Stimulated activated CD4-positive, alpha-beta T cell treated with anti-CD3 and anti-CD28 coated beads, TNF-alpha, amount 100 ng/mL, for 4 hours (primary cell): ENCODE results near the gene WNT9A.

Experiments
- DNase-seq, 3 experiments: peaks; one replicate each; pipeline ENCODE4 v3.0.0-alpha.2; 2020; ENCODE audit warnings: low read depth in 3 of 3

WNT9A gene

GRCh38 chr1:227924168-227924832, 23.4 kb downstream of the WNT9A start:
- no peak for DNase-seq

GRCh38 chr1:227923353-227924167, 24.2 kb downstream of the WNT9A start:
- DNase-seq: no peak

DNA sequence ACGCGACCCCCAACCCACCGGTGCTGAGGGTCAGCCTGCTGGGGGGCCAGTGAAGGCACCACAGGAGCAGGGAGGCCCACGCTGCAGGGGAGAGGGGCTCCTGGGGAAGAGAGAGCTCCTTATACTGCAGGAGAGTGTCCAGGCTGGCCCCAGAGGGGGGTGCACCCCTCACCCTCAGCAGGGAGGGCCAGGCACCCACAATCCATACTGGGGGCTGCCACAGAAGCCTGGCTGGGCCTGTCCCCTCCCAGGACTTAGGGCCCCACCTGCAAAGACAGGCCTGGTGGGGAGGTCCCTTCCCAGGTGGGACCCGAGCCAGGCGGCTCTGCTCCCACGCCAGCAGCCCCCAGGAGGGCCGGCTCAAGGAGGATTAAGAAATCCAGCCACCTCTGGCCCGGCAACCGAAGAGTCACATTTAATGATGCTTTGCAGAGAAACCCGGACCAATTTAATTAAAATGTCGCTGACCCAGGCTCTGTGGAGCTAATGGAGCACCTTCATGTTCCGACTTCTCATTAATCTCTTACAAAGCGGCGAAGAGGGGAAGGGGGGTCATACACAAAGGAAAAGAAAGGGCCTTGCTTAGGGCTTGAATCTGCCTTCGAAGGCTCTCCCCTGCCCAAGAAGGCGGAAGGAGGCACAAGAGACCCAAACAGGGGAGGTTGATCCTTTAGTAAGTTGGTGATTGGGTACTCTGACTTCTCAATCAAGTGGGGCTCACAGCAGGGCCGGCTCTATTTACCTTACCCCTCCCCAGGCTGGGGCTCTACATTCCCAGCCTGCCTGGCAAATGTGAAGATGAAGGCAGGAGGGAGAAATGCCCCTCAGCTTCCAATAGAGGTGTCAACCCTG, 25.0 kb downstream of the WNT9A start:
- no peak for DNase-seq

GRCh38 chr1:227921461-227922185, 26.1 kb downstream of the WNT9A start:
- no peak for DNase-seq

GRCh38 chr1:227920896-227921295, 26.8 kb downstream of the WNT9A start:
- DNase-seq: no peak

DNA sequence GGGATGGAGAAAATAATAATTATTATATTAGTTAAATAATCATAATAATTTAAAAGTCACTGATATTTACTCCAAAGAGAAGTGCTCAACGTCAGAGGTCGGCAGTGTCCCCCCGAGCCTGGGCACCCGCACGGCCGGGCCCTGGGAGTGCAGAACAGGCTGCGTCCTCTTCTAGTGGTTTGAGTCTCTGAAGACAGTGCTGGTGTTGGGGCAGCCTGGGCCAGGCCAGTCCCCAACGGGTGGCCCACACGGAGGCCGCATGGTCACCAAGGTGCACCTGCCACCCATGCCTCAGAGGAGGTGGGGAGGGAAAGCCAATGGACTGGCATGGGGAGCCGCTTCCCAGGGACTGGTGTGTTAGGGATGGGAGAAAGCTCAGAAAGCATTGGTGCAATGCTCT, 27.3 kb downstream of the WNT9A start:
- no peak for DNase-seq

GRCh38 chr1:227919906-227920305, 27.8 kb downstream of the WNT9A start:
- DNase-seq: no peak

- no peak for DNase-seq
Observed at GRCh38 chr1:227918736-227919135, 29.0 kb downstream of the WNT9A start.

- no peak for DNase-seq
Observed at GRCh38 chr1:227918083-227918700, 29.5 kb downstream of the WNT9A start.

GRCh38 chr1:227917081-227917950, 30.4 kb downstream of the WNT9A start:
- DNase-seq: no peak

GRCh38 chr1:227916655-227917054, 31.1 kb downstream of the WNT9A start:
- DNase-seq: no peak

DNA sequence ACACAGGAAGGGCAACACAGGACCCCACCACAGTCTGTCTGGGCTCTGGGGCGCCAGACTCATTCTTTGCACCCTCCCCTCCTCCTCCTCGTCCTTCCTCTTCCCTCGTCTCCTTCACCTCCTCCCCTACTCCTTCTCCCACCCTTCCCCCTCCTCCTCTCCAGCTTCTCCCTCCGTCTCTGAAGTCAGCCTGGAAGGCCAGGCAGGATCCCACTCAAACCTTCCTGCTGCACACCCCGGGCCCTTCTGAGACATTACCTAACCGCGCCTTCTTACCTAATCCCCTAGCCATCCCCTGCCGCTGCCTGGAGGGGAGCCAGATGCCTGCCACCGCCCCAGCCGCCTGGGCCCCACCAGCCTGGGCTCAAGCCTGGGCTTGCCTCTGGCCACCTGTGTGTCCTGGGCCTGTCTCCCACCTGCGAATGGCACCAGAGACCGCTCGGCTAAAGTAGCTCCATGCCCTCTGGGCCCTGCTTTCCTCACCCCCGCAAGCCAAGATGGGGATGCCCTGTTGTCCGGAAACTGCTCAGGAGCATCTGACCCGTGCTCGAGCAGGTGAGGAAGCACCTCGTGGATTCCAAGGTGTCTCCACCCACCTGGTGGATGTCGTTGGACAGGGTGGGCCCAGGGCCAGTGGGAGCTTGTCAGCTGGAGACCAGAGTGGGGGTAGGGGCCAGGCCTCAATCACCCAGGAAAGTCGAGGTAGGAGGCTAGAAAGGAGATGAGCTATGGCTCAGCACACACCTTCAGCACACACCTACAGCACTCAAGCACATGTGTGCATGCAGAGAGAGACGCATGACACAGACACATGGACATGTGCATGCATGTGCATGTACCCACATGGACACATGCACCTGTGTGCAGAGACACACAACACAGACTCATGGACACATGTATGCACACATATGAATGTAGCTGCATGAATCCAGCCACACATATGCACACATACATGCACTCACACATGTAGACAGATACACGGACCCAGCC, 31.9 kb downstream of the WNT9A start:
- DNase-seq: no peak

DNA sequence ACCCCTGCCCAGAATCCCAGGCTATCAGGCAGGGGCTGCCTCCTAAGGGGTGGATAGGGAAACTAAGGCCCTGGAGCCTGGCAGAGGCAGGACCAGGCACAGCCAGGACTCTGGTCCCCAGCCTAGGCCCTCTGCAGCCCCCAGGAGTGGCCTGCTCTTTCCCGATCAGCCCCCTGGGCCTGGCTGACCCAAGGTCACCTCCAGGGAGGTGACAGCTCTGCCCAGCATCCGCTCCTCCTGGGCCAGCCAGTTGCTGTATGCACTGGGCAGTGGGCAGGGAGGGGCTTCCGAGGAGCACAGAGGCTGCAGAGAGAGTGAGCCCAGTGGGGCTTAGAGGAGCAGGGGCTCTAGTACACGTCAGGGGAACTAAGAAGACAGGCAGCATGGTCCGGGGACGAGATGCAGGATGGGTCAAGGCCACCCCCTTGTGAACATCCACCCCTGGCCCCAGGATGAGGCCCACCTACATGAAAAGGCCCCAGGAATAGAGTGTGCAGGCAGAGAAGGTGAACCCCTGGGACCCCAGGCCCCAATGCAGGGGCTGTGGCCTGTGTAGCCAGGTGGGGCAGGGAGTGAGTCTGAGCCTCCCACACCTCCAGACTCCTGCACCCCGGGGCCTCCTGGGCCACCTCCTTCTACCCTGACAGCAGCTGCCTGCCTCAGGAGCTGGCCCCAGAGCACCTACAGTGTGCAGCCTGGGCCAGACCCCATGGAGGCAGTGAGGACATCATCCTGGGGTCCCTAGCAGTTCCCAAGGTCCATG, 32.8 kb downstream of the WNT9A start:
- no peak for DNase-seq

DNA sequence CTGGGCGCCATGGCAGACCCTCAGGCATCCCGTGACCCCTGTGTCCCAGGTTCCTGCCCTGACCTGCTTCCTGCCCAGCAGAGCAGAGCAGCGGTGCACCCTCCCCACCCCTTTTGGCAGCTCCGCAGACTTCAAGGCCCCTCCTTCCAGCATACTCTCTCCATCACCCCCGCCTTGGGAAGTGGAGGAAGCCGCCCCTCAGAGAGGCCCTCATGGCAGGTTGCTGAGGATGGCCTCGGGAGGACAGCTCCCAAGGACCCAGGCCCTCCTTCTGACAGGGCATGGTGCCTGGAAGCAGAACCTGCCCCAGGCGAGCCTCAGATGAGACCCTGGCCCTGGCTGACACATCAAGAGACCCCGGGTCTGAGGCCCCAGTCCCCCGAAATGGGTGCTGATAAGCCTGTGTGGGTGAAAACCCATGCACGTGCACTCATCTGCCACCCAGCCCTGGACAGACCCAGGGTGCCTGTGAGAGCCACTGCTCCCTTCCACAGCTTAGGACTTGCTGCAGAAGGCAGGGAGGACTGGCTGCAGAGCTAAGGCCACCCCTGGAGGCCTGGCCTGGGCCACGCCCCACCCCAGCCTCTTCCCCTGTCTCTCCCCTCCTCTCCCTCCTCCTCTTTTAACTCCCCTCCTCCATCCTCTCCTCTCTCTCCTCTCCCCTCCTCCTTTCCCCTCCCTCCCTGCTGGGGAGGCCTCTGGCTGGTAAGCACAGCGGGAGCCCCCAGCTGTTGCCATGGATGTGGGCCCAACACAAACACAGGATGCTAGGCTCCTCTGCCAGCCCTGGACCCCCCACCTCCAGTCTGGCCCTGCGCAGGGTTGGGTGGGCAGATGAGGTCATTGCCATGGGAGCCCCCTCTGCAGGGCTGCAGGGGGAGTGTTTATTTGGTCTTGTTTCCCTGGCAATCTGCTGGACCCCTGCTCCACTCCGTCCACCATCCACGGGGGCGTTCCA, 33.7 kb downstream of the WNT9A start:
- no peak for DNase-seq

GRCh38 chr1:227913396-227913763, 34.4 kb downstream of the WNT9A start:
- DNase-seq: no peak

DNA sequence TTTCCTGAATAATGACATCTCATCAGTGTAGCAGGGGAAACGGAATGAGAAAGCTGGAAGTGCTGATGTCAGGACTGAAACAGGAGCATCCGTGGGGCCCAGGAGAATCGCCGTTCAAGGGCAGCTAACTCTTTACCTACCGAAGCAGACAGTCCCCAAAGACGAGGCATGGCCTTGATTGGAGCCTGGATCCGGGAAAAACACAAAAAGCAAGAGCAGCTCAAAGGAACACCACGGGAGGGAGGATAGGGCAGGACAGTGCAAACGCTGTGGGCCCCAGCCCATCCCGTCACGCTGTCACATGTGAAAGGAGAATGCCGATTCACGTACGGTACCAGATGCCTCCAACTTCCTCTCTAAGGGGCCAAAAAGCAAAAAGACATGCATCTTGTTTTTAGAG, 34.9 kb downstream of the WNT9A start:
- no peak for DNase-seq

- no peak for DNase-seq
Observed at GRCh38 chr1:227911376-227911775, 36.4 kb downstream of the WNT9A start.
